ENCODE measurements around the gene RPS15A.

- TF ChIP-seq POLR2AphosphoS5 (IDR thresholded peaks at IDR 0.05; ENCODE audit: insufficient read depth in 1 of 2, low read depth in 1 of 2) (peak; percentile 98 to 99), CTCF (IDR thresholded peaks at IDR 0.05) (peak; percentile 80 to 93 (median 84)), POLR2A (IDR thresholded peaks at IDR 0.05) (peak; percentile 72 to 97)
Measured at GRCh38 chr16:18801145-18801972, 11.2 kb upstream of the RPS15A start, which contains the start of gene ARL6IP1.

Measured in vagina (tissue), 2 donors.